H1 (cell line): ENCODE data around the gene PRR19.

Experiments used
- CHD2 ChIP-seq: IDR thresholded peaks from 2 replicates; pipeline ENCODE4 v1.6.1; 2012; ENCODE audit warnings: low read length, improper control_type of control experiment
- HDAC2 ChIP-seq, 2 experiments: fragments of 300-600 bp in 1 of 2; sonication (generic) in 1 of 2; IDR thresholded peaks; 2 replicates each; pipeline ENCODE4 v1.6.1; 2011 to 2012; ENCODE audit warnings: low read depth in 2 of 2, low read length in 2 of 2, mild to moderate bottlenecking in 2 of 2, moderate library complexity in 2 of 2, borderline replicate concordance in 1 of 2, inconsistent platforms in 1 of 2
- PHF8 ChIP-seq: fragments of 200-600 bp; sonication (generic); conservative IDR thresholded peaks from 2 replicates; pipeline ENCODE4 v1.7.1; 2012; ENCODE audit warnings: low read depth, mild to moderate bottlenecking, inconsistent platforms, low read length, moderate library complexity
- SUZ12 ChIP-seq: fragments of 200-600 bp; sonication (generic); IDR thresholded peaks from 2 replicates; pipeline ENCODE4 v1.6.1; 2012; ENCODE audit warnings: mild to moderate bottlenecking, inconsistent platforms, low read length, moderate library complexity, mixed read lengths
- TCF12 ChIP-seq: IDR thresholded peaks from 2 replicates; pipeline ENCODE4 v1.6.1; 2011; ENCODE audit warnings: low read depth, mild to moderate bottlenecking, low read length
- TF ChIP-seq, protein P1 (sequence below), 3 experiments: IDR thresholded peaks; 1 replicate in 2 of 3; 2 replicates in 1 of 3; pipeline versions ENCODE4 v1.5.1 to v1.6.1; 2011; ENCODE audit warnings: low read length in 3 of 3, mild to moderate bottlenecking in 3 of 3, inconsistent platforms in 2 of 3, low read depth in 1 of 3, moderate library complexity in 1 of 3; ENCODE audit not compliant: insufficient read depth in 1 of 3; ENCODE audit errors: control extremely low read depth in 1 of 3
- TF ChIP-seq, protein P2 (sequence below): IDR thresholded peaks from 2 replicates; pipeline ENCODE4 v1.6.1; 2011; ENCODE audit warnings: low read depth, mild to moderate bottlenecking, low read length; ENCODE audit not compliant: insufficient read depth

DNA sequence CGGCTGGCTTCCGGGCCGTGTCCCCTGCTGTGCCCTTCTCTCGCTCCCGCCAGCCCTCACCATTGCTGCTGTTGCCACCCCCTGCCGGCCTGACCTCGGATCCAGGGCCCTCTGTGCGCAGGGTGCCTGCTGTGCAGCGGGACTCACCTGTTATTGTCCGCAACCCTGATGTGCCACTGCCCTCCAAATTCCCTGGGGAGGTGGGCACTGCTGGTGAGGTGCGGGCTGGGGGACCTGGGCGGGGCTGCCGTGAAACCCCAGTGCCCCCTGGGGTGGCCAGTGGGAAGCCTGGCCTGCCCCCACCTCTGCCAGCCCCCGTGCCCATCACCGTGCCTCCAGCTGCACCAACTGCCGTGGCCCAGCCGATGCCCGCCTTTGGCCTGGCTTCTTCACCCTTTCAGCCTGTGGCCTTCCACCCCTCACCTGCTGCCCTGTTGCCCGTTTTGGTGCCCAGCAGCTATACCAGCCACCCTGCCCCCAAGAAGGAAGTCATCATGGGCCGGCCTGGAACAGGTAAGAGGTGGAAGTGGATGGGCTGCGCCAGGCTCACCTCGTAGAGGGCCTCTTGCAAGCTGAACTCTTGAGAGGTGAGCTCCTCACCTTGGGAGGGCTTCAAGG lies 27.8 kb upstream of the PRR19 start:
- TF ChIP-seq PHF8: no peak
- no peak for TF ChIP-seq CHD2
- no peak for TF ChIP-seq HDAC2 (IDR thresholded peaks at IDR 0.05; ENCODE audit: borderline replicate concordance in 1 of 2, low read depth in 2 of 2, low read length in 2 of 2)
- TF ChIP-seq, protein P1, sequence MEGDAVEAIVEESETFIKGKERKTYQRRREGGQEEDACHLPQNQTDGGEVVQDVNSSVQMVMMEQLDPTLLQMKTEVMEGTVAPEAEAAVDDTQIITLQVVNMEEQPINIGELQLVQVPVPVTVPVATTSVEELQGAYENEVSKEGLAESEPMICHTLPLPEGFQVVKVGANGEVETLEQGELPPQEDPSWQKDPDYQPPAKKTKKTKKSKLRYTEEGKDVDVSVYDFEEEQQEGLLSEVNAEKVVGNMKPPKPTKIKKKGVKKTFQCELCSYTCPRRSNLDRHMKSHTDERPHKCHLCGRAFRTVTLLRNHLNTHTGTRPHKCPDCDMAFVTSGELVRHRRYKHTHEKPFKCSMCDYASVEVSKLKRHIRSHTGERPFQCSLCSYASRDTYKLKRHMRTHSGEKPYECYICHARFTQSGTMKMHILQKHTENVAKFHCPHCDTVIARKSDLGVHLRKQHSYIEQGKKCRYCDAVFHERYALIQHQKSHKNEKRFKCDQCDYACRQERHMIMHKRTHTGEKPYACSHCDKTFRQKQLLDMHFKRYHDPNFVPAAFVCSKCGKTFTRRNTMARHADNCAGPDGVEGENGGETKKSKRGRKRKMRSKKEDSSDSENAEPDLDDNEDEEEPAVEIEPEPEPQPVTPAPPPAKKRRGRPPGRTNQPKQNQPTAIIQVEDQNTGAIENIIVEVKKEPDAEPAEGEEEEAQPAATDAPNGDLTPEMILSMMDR (IDR thresholded peaks at IDR 0.05; ENCODE audit: control extremely low read depth in 1 of 3, insufficient read depth in 1 of 3, low read depth in 1 of 3, low read length in 3 of 3): no peak
- no peak for TF ChIP-seq SUZ12
- TF ChIP-seq TCF12: no peak
- TF ChIP-seq, protein P2, sequence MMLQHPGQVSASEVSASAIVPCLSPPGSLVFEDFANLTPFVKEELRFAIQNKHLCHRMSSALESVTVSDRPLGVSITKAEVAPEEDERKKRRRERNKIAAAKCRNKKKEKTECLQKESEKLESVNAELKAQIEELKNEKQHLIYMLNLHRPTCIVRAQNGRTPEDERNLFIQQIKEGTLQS: no peak
